Upper lobe of right lung (tissue), 1 donor: ENCODE data around the gene MAP4K4. TPM values are rescaled to one million over a fixed set of nuclear protein-coding genes. Genes with fewer than 3 reads are reported as not detected.

Experiments
- ATAC-seq: fragments of 200-7000 bp; cut with Tn5 transposase; one replicate; pipeline ENCODE4 v1.9.1; 2020; ENCODE audit warnings: mild to moderate bottlenecking, moderate library complexity
- DNase-seq: peaks from one replicate; pipeline ENCODE4 v3.0.0-alpha.2; 2020
- H3K27ac ChIP-seq: fragments of 200-600 bp; one replicate; pipeline ENCODE4 v1.8.0; 2022
- H3K27me3 ChIP-seq: fragments of 200-600 bp; one replicate; pipeline ENCODE4 v1.8.0; 2022; ENCODE audit warnings: mild to moderate bottlenecking
- H3K36me3 ChIP-seq: fragments of 200-600 bp; one replicate; pipeline ENCODE4 v1.8.0; 2022
- H3K4me1 ChIP-seq: fragments of 200-600 bp; one replicate; pipeline ENCODE4 v1.8.0; 2022
- H3K4me3 ChIP-seq: fragments of 200-600 bp; one replicate; pipeline ENCODE4 v1.8.0; 2022; ENCODE audit warnings: mild to moderate bottlenecking
- H3K9me3 ChIP-seq: fragments of 200-600 bp; one replicate; pipeline ENCODE4 v1.8.0; 2022
- CTCF ChIP-seq: fragments of 200-600 bp; IDR thresholded peaks from one replicate; pipeline ENCODE4 v1.8.0; 2022; ENCODE audit warnings: antibody characterized with exemption
- intact Hi-C: fragments of 100-400 bp; cut with DNase I; formaldehyde crosslinking; loops from one replicate; pipeline ENCODE4 v1.11.0; 2022
- long read RNA-seq: library from polyadenylated mRNA; unstranded; transcript quantifications from one replicate; pipeline ENCODE4 v2.0.0, GENCODE V29; 2021
- total RNA-seq: library from RNA; stranded (reverse); fragmentation: NEBNext Ultra II Directional; extraction: Animal tissue kit (Norgen Biotek cat#: 25700); gene quantifications from one replicate; pipeline ENCODE4 v1.2.1, GENCODE V29; 2021
- donor health status: DM: no; HTN: yes; CAD: no; lungs with severe emphysema.

The MAP4K4 gene
- total RNA-seq = 88.7 TPM
- long read RNA-seq, full-length matches to known transcripts = 4 of 119 reads
- long read RNA-seq, partial matches to known transcripts = 18 of 119 reads
- long read RNA-seq, other reads (novel, unspliced or antisense) = 97 of 119 reads

- peak; percentile 92 for DNase-seq
- intact Hi-C loops = loop anchor here (10.0 kb wide), 1 partner anchor 127 kb away; no protein-coding TSS in a partner anchor
- Histone ChIP-seq H3K4me3 (peak within 1 kb of the TSS; percentile 69), H3K9me3 (no peaks in the 10 kb centered on the region), H3K27me3 (no peaks in the 10 kb centered on the region), H3K36me3 (no peaks in the 10 kb centered on the region), H3K27ac (peak within 1 kb of the TSS; percentile 86), H3K4me1 (peaks cover 19% of the 10 kb centered on the region)
- peak; percentile 32 for TF ChIP-seq CTCF
- peak; percentile 88 for ATAC-seq
These were observed at the start of gene MAP4K4 for GRCh38 chr2:101697124-101698013. Gene MAP4K4 (plus strand): TSS chr2:101697707. CDS start chr2:101698081, 374 bp downstream.

- ATAC-seq = no peak
- Histone ChIP-seq H3K27ac (no peak overlapping the region), H3K4me1 (no peaks in the 10 kb centered on the region), H3K36me3 (no peaks in the 10 kb centered on the region), H3K27me3 (no peaks in the 10 kb centered on the region), H3K9me3 (no peaks in the 10 kb centered on the region), H3K4me3 (no peak overlapping the region)
- no peak for TF ChIP-seq CTCF
- no peak for DNase-seq
- intact Hi-C loops = no loop called here
These were observed 44.0 kb upstream of the MAP4K4 start for GRCh38 chr2:101653469-101653868.

- Histone ChIP-seq H3K4me3 (no peak overlapping the region), H3K27me3 (no peaks in the 10 kb centered on the region), H3K36me3 (no peaks in the 10 kb centered on the region), H3K4me1 (no peaks in the 10 kb centered on the region), H3K27ac (no peak overlapping the region), H3K9me3 (no peaks in the 10 kb centered on the region)
- intact Hi-C loops = no loop called here
- ATAC-seq (no peak), DNase-seq (no peak)
- no peak for TF ChIP-seq CTCF
These were observed 41.6 kb upstream of the MAP4K4 start for GRCh38 chr2:101655702-101656422.

- H3K27ac ChIP-seq = no peak overlapping the region
- H3K27me3 ChIP-seq = no peaks in the 10 kb centered on the region
- no peak for DNase-seq
- ATAC-seq = no peak
- H3K4me3 ChIP-seq = no peak overlapping the region
- no peaks in the 10 kb centered on the region for H3K4me1 ChIP-seq
- TF ChIP-seq CTCF = no peak
- H3K36me3 ChIP-seq = no peaks in the 10 kb centered on the region
- H3K9me3 ChIP-seq = no peaks in the 10 kb centered on the region
- intact Hi-C loops = no loop called here
These were observed 39.7 kb upstream of the MAP4K4 start for GRCh38 chr2:101657787-101658186.

- no peaks in the 10 kb centered on the region for H3K27me3 ChIP-seq
- intact Hi-C loops = no loop called here
- no peak overlapping the region for H3K4me3 ChIP-seq
- TF ChIP-seq CTCF = no peak
- H3K36me3 ChIP-seq = no peaks in the 10 kb centered on the region
- H3K4me1 ChIP-seq = no peaks in the 10 kb centered on the region
- no peak for DNase-seq
- H3K27ac ChIP-seq = no peak overlapping the region
- ATAC-seq = no peak
- H3K9me3 ChIP-seq = no peaks in the 10 kb centered on the region
These were observed 39.1 kb upstream of the MAP4K4 start for GRCh38 chr2:101658387-101658786.
